Measurements from ENCODE around the gene LRFN3.

DNA sequence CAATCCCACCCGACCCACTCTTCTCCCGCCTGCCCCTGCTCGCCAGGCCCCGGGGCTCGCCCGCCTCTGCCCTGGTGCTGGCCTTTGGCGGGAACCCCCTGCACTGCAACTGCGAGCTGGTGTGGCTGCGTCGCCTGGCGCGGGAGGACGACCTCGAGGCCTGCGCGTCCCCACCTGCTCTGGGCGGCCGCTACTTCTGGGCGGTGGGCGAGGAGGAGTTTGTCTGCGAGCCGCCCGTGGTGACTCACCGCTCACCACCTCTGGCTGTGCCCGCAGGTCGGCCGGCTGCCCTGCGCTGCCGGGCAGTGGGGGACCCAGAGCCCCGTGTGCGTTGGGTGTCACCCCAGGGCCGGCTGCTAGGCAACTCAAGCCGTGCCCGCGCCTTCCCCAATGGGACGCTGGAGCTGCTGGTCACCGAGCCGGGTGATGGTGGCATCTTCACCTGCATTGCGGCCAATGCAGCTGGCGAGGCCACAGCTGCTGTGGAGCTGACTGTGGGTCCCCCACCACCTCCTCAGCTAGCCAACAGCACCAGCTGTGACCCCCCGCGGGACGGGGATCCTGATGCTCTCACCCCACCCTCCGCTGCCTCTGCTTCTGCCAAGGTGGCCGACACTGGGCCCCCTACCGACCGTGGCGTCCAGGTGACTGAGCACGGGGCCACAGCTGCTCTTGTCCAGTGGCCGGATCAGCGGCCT is 4.1 kb downstream of the LRFN3 start:
- TF ChIP-seq POLR2AphosphoS5 (IDR thresholded peaks at IDR 0.05; ENCODE audit: low read depth, low read length) (no peak), TAF1 (IDR thresholded peaks at IDR 0.05; ENCODE audit: borderline replicate concordance, low read depth, low read length) (no peak), POLR2A (IDR thresholded peaks at IDR 0.05; ENCODE audit: low read depth, low read length) (no peak)
